GM23248 (cell line): ENCODE measurements around the gene ACSM2A. TPM values are rescaled to one million over a fixed set of nuclear protein-coding genes. Genes with fewer than 3 reads are reported as not detected.
"Not testable (repeated sequence)": the region's sequence is repeated elsewhere in the genome, so short reads cannot be mapped to it uniquely, and the experiment has no call there.

Source experiments
- DNase-seq: peaks from one replicate; pipeline ENCODE4 v3.0.0-alpha.2; 2015
- H2AFZ ChIP-seq: fragments of 200-600 bp; sonication (generic); 2 replicates; pipeline ENCODE4 v1.6.1; 2016; ENCODE audit warnings: antibody characterized with exemption
- H3F3A ChIP-seq: fragments of 200-600 bp; sonication (generic); 2 replicates; pipeline ENCODE4 v1.6.1; 2016; ENCODE audit warnings: mild to moderate bottlenecking, antibody characterized with exemption, mixed run types; ENCODE audit not compliant: insufficient read depth
- H3K27ac ChIP-seq: fragments of 200-600 bp; sonication (generic); 2 replicates; pipeline ENCODE4 v1.5.1; 2016; ENCODE audit warnings: mild to moderate bottlenecking
- H3K27me3 ChIP-seq: fragments of 200-600 bp; sonication (generic); replicated peaks from 2 replicates; pipeline ENCODE4 v1.6.1; 2016; ENCODE audit warnings: mild to moderate bottlenecking; ENCODE audit not compliant: insufficient read depth
- H3K36me3 ChIP-seq: fragments of 200-600 bp; sonication (generic); 2 replicates; pipeline ENCODE4 v1.6.1; 2016; ENCODE audit warnings: low read depth, mild to moderate bottlenecking
- H3K4me1 ChIP-seq: fragments of 200-600 bp; sonication (generic); 2 replicates; pipeline ENCODE4 v1.6.1; 2016; ENCODE audit warnings: mild to moderate bottlenecking; ENCODE audit not compliant: insufficient read depth
- H3K4me2 ChIP-seq: fragments of 200-600 bp; sonication (generic); one replicate; pipeline ENCODE4 v1.6.1; 2016; ENCODE audit warnings: mild to moderate bottlenecking; ENCODE audit not compliant: unreplicated experiment
- H3K4me3 ChIP-seq: fragments of 200-600 bp; sonication (generic); 2 replicates; pipeline ENCODE4 v1.5.1; 2016; ENCODE audit warnings: mild to moderate bottlenecking
- H3K79me2 ChIP-seq: fragments of 200-600 bp; sonication (generic); 2 replicates; pipeline ENCODE4 v1.6.1; 2016; ENCODE audit warnings: mild to moderate bottlenecking; ENCODE audit not compliant: insufficient read depth
- H3K9ac ChIP-seq: fragments of 200-600 bp; sonication (generic); 2 replicates; pipeline ENCODE4 v1.6.1; 2016; ENCODE audit warnings: mild to moderate bottlenecking
- H3K9me2 ChIP-seq: fragments of 200-600 bp; sonication (generic); 2 replicates; pipeline ENCODE4 v1.6.1; 2016; ENCODE audit warnings: mixed run types, mild to moderate bottlenecking, moderate library complexity; ENCODE audit not compliant: insufficient read depth
- H3K9me3 ChIP-seq: fragments of 200-600 bp; sonication (generic); one replicate; pipeline ENCODE4 v1.6.1; 2017; ENCODE audit warnings: low read depth
- H4K20me1 ChIP-seq: fragments of 200-600 bp; sonication (generic); 2 replicates; pipeline ENCODE4 v1.6.0; 2016; ENCODE audit not compliant: insufficient read depth
- EZH2 ChIP-seq: fragments of 200-600 bp; sonication (generic); IDR thresholded peaks from 2 replicates; pipeline ENCODE4 v1.6.1; 2018; ENCODE audit warnings: antibody characterized with exemption, mild to moderate bottlenecking; ENCODE audit not compliant: insufficient read depth, poor library complexity, severe bottlenecking
- EZH2phosphoT487 ChIP-seq: fragments of 200-600 bp; sonication (generic); IDR thresholded peaks from 2 replicates; pipeline ENCODE4 v1.6.1; 2018; ENCODE audit warnings: antibody characterized with exemption, moderate library complexity, mild to moderate bottlenecking, low read depth; ENCODE audit not compliant: insufficient read depth
- WGBS, 2 experiments: methylation state at CpG; one replicate each; pipeline ENCODE4 v1.1.6; 2015 to 2017; ENCODE audit warnings: low lambda C conversion rate in 2 of 2, low coverage in 1 of 2; ENCODE audit errors: missing lambda C conversion rate in 2 of 2; 5-methylcytosine and 5-hydroxymethylcytosine counted together
- in situ Hi-C: fragments of 300-500 bp; cut with MboI; formaldehyde crosslinking; loops from 2 replicates; pipeline ENCODE4 v1.15.0; 2020
- polyA plus RNA-seq: library from polyadenylated mRNA; unstranded; fragments of >200 nt; fragmentation: Nextera tagmentation; extraction: Ambion mirVana; gene quantifications from 2 replicates; pipeline ENCODE4 v1.2.1, GENCODE V29; 2016
- total RNA-seq: library from RNA; depleted of rRNA; stranded (reverse); fragments of >200 nt; shearing (Covaris generic); gene quantifications from 2 replicates; pipeline ENCODE4 v1.2.3, GENCODE V29; 2014

The ACSM2A gene
- total and polyA plus RNA-seq, 2 experiments from 2014 or later: not detected

DNA sequence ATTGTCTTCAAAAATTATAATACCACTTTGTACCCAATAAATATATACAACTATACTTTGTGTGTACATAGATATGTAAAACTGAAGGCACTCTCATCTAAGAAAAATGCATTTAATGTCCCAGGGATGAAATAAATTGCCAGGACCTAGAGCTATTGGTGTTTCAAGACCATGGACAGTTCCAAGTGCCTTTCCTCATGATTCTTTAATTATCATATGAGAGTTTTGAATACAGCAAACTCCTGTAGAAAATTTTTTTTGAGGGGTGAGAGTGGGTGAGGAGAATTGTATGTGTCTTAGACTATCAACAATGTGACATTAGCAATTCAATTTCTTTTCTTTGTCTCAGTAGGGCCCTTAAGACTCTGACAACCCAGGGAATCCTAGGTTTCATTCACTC is 17.6 kb downstream of the ACSM2A start:
- H3K4me3 ChIP-seq, H3K79me2 ChIP-seq, H3K9ac ChIP-seq, H3K9me2 ChIP-seq, H3K27me3 ChIP-seq, H3F3A ChIP-seq, H4K20me1 ChIP-seq, H3K27ac ChIP-seq, H3K9me3 ChIP-seq, H3K36me3 ChIP-seq, in situ Hi-C loops, H2AFZ ChIP-seq, H3K4me1 ChIP-seq, DNase-seq, H3K4me2 ChIP-seq: not testable (repeated sequence)

DNA sequence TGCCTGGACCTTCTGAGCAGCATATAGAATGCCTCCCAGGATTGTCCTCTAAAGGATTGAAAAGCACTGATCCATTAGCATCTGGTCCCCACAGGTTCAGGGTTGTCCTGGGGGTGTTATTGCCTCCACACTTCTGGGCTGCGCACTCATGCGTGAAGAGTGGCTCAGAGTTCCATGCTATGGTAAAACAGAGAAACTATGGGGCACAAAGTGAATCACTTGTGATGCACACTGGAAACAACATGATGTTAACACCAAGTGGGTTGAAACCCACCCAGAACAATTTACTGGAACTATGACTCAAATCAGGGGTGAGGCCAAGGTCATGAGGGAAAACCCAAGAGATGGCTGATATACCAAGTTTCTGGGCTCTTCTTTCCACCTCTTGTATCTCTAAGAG is 18.6 kb downstream of the ACSM2A start:
- H3K9ac ChIP-seq, H3K4me3 ChIP-seq, H3K79me2 ChIP-seq, H3K9me2 ChIP-seq, H3K27ac ChIP-seq, H3K27me3 ChIP-seq, H3F3A ChIP-seq, in situ Hi-C loops, H3K9me3 ChIP-seq, H3K4me1 ChIP-seq, H3K36me3 ChIP-seq, H2AFZ ChIP-seq, H3K4me2 ChIP-seq, H4K20me1 ChIP-seq, DNase-seq: not testable (repeated sequence)
- WGBS, 2 experiments: 59 to 72% methylated on average over 2 of the region's 2 CpGs

DNA sequence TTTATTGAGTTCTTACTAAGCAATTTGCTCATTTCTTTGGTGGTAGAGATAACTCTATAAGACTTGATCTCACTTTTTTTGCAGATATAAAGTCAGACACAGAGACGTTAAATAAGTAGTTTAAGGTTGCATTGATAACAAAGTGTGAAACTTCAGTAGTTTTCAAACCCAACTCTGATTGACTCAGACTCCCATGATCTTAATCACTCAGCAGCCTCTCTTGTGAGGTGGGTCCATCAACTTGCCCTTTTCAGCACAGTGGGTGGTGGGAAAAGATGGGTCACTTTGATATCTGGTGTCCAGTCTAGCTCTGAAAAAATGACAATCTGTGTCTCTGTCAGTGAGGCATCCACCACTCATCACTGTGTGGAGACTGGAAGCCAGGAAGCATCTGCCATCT is 19.4 kb downstream of the ACSM2A start:
- DNase-seq, H3K9me3 ChIP-seq, H3K36me3 ChIP-seq, H3K9me2 ChIP-seq, H3F3A ChIP-seq, H3K4me1 ChIP-seq, H3K9ac ChIP-seq, H4K20me1 ChIP-seq, H3K4me3 ChIP-seq, H3K4me2 ChIP-seq, H3K27ac ChIP-seq, in situ Hi-C loops, H3K27me3 ChIP-seq, H3K79me2 ChIP-seq, H2AFZ ChIP-seq: not testable (repeated sequence)
- 14 to 22% methylated on average over 1 of the region's 1 CpG for WGBS, 2 experiments

DNA sequence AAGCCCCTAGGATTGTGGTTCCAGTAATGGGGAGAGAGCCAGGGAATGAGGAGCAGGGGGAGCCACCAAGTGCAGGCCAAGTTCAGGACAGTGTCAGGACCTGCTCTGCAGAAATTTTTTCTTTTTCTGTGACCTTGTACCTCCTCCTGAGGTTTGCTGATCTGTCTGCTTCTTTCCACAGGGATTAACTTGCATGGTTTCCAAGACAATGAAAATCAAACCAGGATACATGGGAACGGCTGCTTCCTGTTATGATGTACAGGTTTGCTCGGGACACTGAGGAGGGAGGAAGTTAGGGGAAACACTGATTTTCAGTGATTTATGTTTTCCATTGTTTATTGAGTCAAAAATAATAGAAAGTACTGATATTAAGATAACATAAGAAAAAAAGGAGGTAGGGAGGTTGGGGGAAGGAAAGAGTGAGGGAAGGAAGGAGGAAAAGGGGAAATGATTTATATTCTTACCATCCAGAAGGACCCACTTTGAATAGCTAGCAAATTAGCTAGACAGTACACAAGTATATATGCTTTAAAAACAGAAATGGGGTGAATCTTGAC is 25.9 kb downstream of the ACSM2A start:
- H3K4me1 ChIP-seq, in situ Hi-C loops, H3K9me2 ChIP-seq: not testable (repeated sequence)

DNA sequence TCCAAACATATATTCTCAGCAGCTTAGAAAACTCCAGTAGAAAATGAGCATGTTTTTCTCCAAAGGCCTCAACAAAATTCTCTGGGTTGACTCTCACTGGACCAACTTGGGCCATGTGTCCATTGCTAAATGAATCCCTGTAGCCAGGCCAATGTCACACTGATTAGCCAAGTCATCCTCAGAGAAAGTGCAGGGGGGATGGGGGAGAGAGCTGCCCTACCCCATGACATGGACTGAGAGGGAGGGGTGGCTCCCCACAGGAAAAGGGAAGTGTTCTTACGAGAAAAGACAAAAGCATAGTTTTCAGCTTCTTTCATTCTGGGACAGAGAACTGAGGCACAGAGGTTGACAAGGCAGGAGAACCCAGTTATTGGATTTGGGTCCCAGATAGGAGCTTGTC is 32.7 kb downstream of the ACSM2A start:
- WGBS, 2 experiments: 44% methylated on average over 1 of the region's 1 CpG; no CpG with 5 or more reads in 1 of the 2 experiments
- H3K36me3 ChIP-seq, H3K9me2 ChIP-seq, H3K9ac ChIP-seq, H3K27me3 ChIP-seq, H4K20me1 ChIP-seq, H3K9me3 ChIP-seq, H2AFZ ChIP-seq, H3K4me2 ChIP-seq, H3K27ac ChIP-seq, H3F3A ChIP-seq, DNase-seq, H3K79me2 ChIP-seq, H3K4me3 ChIP-seq, H3K4me1 ChIP-seq, in situ Hi-C loops: not testable (repeated sequence)

More for the DNA sequence above, 25.9 kb downstream of the ACSM2A start:
- not testable (repeated sequence) for H3K4me3 ChIP-seq, H3K9me3 ChIP-seq, H3F3A ChIP-seq, H3K36me3 ChIP-seq, H3K4me2 ChIP-seq, H3K27me3 ChIP-seq, H3K27ac ChIP-seq, H3K9ac ChIP-seq, DNase-seq, H4K20me1 ChIP-seq, H3K79me2 ChIP-seq, H2AFZ ChIP-seq
- 0% methylated on average over 2 of the region's 2 CpGs for WGBS, 2 experiments

DNA sequence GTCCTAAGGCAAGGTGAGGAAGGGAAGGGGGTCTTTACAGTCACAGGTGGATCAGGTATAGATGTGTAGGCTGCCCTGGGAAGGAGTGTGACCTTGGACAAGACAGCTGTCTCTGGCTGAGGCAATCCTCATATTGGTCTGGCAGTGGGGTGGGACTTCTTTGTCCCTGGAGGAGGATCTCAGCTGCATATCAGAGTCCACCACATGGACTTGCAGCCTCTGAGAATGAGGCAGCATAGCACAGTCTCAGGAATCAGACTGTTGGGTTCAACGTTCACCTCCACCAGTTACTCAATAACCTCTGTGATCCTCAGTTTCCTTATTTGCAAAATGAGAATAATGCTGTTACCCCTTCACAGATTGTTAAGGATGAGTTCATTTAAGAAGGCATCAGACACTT is 33.4 kb downstream of the ACSM2A start:
- in situ Hi-C loops: no loop called here
- Histone ChIP-seq H3K36me3 (no peaks in the 10 kb centered on the region), H2AFZ (no peak overlapping the region), H3K4me2 (no peak overlapping the region), H3K9ac (no peak overlapping the region), H3K27ac (no peak overlapping the region), H3K4me1 (no peaks in the 10 kb centered on the region), H3K9me3 (no peaks in the 10 kb centered on the region), H3K9me2 (no peaks in the 10 kb centered on the region), H3F3A (no peaks in the 10 kb centered on the region), H3K27me3 (no peaks in the 10 kb centered on the region), H3K4me3 (no peak overlapping the region), H3K79me2 (no peaks in the 10 kb centered on the region), H4K20me1 (no peaks in the 10 kb centered on the region)
- WGBS, 2 experiments: 18 to 20% methylated on average over 1 of the region's 1 CpG
- no peak for DNase-seq
- no peak for TF ChIP-seq EZH2phosphoT487
- no peak for TF ChIP-seq EZH2
